ENCODE results near the gene ADAMTS6.

Gene ADAMTS6

DNA sequence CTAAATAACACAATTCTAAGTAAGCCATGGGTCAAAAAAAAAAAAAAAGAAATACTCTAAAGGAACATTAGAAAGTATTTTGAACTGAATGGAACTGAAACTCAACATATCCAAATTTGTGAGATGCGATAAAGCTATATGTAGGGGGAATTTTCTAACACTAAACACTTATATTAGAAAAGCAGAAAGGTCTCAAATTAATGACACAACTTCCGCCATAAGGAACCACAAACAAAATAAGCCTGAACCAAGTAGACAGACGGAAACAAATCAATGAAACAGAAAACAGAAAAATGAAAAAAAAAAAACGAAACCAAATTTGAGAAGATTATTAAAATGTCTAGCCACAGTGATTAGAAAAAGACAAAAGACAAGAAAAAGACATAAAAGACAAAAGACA lies 39.9 kb downstream of the ADAMTS6 start:
- no peak overlapping the region for H3K18ac ChIP-seq (ENCODE audit: low read length)
- no peak overlapping the region for H3K27ac ChIP-seq (replicated peaks; ENCODE audit: low read length)
- H2BK12ac ChIP-seq (ENCODE audit: low read length): no peak overlapping the region
- H3K4me3 ChIP-seq (ENCODE audit: low read length in 2 of 2): no peak overlapping the region
- no peak overlapping the region for H3K14ac ChIP-seq (ENCODE audit: low read length)
- H3K9ac ChIP-seq (ENCODE audit: low read depth, low read length, poor library complexity): no peak overlapping the region
- H3K4me2 ChIP-seq (ENCODE audit: insufficient read depth, low read length, poor library complexity, severe bottlenecking): no peak overlapping the region
- no peak overlapping the region for H2AFZ ChIP-seq (ENCODE audit: low read length)
- H3K23ac ChIP-seq (ENCODE audit: low read depth, low read length, poor library complexity): no peak overlapping the region
- no peak overlapping the region for H4K91ac ChIP-seq (ENCODE audit: low read depth, low read length, poor library complexity)
- no peaks in the 10 kb centered on the region for H3K27me3 ChIP-seq (ENCODE audit: control insufficient read depth in 3 of 3, insufficient read depth in 3 of 3, low read depth in 1 of 3, low read length in 3 of 3)
- no peaks in the 10 kb centered on the region for H3K36me3 ChIP-seq (replicated peaks in 1 of 2; ENCODE audit: control insufficient read depth in 2 of 2, insufficient read depth in 2 of 2, low read length in 2 of 2)
- DNase-seq (ENCODE audit: low spot score): no peak
- no peaks in the 10 kb centered on the region for H3K9me3 ChIP-seq (replicated peaks in 1 of 2; ENCODE audit: control insufficient read depth in 2 of 2, insufficient read depth in 1 of 2, low read depth in 1 of 2, low read length in 2 of 2)
- no peak overlapping the region for H2BK15ac ChIP-seq (ENCODE audit: low read length)
- H2AK5ac ChIP-seq (ENCODE audit: low read depth, low read length): no peak overlapping the region
- no peak overlapping the region for H4K8ac ChIP-seq (ENCODE audit: low read depth, low read length)
- no peaks in the 10 kb centered on the region for H3K4me1 ChIP-seq (ENCODE audit: control insufficient read depth in 2 of 2, insufficient read depth in 1 of 2, low read depth in 1 of 2, low read length in 2 of 2)
- WGBS, 2 donors (ENCODE audit: extremely low coverage in 2 of 2, insufficient read length in 2 of 2, insufficient replicate concordance in 1 of 2): no CpG with 5 or more reads among the region's 4 CpGs
- H2BK120ac ChIP-seq (ENCODE audit: low read depth, low read length): no peak overlapping the region
- no peak overlapping the region for H2BK5ac ChIP-seq (ENCODE audit: low read length)
- H3K4ac ChIP-seq (ENCODE audit: low read length): no peak overlapping the region
- H3K79me1 ChIP-seq (ENCODE audit: low read depth, low read length): no peaks in the 10 kb centered on the region

DNA sequence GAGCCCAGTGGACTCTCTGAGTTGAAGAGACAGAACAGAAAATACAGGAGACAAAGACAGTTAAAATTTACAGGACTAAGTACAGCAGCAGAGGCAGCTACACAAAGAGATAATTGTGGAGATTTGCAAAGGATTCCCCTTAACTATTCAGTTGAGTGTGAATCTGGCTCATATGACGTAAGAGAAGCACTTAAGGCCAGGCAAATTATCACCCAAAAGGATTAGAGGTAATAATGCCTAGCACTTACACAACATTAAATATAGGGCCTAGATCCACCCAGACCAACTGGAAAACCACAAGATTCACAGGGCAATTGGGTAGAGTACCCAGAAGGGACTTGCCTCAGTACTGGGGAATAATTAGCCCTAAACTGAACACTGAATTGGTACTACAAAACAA lies 41.3 kb downstream of the ADAMTS6 start:
- no peak overlapping the region for H3K14ac ChIP-seq (ENCODE audit: low read length)
- no CpG with 5 or more reads among the region's 1 CpG for WGBS, 2 donors (ENCODE audit: extremely low coverage in 2 of 2, insufficient read length in 2 of 2, insufficient replicate concordance in 1 of 2)
- H3K27ac ChIP-seq (replicated peaks; ENCODE audit: low read length): no peak overlapping the region
- H2AFZ ChIP-seq (ENCODE audit: low read length): no peak overlapping the region
- H2AK5ac ChIP-seq (ENCODE audit: low read depth, low read length): no peak overlapping the region
- H2BK120ac ChIP-seq (ENCODE audit: low read depth, low read length): no peak overlapping the region
- no peaks in the 10 kb centered on the region for H3K9me3 ChIP-seq (replicated peaks in 1 of 2; ENCODE audit: control insufficient read depth in 2 of 2, insufficient read depth in 1 of 2, low read depth in 1 of 2, low read length in 2 of 2)
- H2BK15ac ChIP-seq (ENCODE audit: low read length): no peak overlapping the region
- H2BK5ac ChIP-seq (ENCODE audit: low read length): no peak overlapping the region
- no peak overlapping the region for H3K9ac ChIP-seq (ENCODE audit: low read depth, low read length, poor library complexity)
- no peaks in the 10 kb centered on the region for H3K36me3 ChIP-seq (replicated peaks in 1 of 2; ENCODE audit: control insufficient read depth in 2 of 2, insufficient read depth in 2 of 2, low read length in 2 of 2)
- no peak for DNase-seq (ENCODE audit: low spot score)
- no peaks in the 10 kb centered on the region for H3K4me1 ChIP-seq (ENCODE audit: control insufficient read depth in 2 of 2, insufficient read depth in 1 of 2, low read depth in 1 of 2, low read length in 2 of 2)
- no peak overlapping the region for H4K91ac ChIP-seq (ENCODE audit: low read depth, low read length, poor library complexity)
- H2BK12ac ChIP-seq (ENCODE audit: low read length): no peak overlapping the region
- no peaks in the 10 kb centered on the region for H3K27me3 ChIP-seq (ENCODE audit: control insufficient read depth in 3 of 3, insufficient read depth in 3 of 3, low read depth in 1 of 3, low read length in 3 of 3)
- no peak overlapping the region for H3K4ac ChIP-seq (ENCODE audit: low read length)
- H3K79me1 ChIP-seq (ENCODE audit: low read depth, low read length): no peaks in the 10 kb centered on the region
- H4K8ac ChIP-seq (ENCODE audit: low read depth, low read length): no peak overlapping the region
- H3K18ac ChIP-seq (ENCODE audit: low read length): no peak overlapping the region
- H3K4me2 ChIP-seq (ENCODE audit: insufficient read depth, low read length, poor library complexity, severe bottlenecking): no peak overlapping the region
- no peak overlapping the region for H3K4me3 ChIP-seq (ENCODE audit: low read length in 2 of 2)
- no peak overlapping the region for H3K23ac ChIP-seq (ENCODE audit: low read depth, low read length, poor library complexity)

GRCh38 chr5:65434122-65434521 lies 47.6 kb downstream of the ADAMTS6 start:
- Histone ChIP-seq H2AFZ (ENCODE audit: low read length) (no peak overlapping the region), H3K4me3 (ENCODE audit: low read length in 2 of 2) (no peak overlapping the region), H2BK5ac (ENCODE audit: low read length) (no peak overlapping the region), H3K14ac (ENCODE audit: low read length) (no peak overlapping the region), H3K4ac (ENCODE audit: low read length) (no peak overlapping the region), H2BK12ac (ENCODE audit: low read length) (no peak overlapping the region), H4K8ac (ENCODE audit: low read depth, low read length) (no peak overlapping the region), H2BK120ac (ENCODE audit: low read depth, low read length) (no peak overlapping the region), H3K18ac (ENCODE audit: low read length) (no peak overlapping the region), H3K9ac (ENCODE audit: low read depth, low read length, poor library complexity) (no peak overlapping the region), H3K27ac (replicated peaks; ENCODE audit: low read length) (no peak overlapping the region), H2BK15ac (ENCODE audit: low read length) (no peak overlapping the region), H3K79me1 (ENCODE audit: low read depth, low read length) (no peaks in the 10 kb centered on the region), H3K36me3 (replicated peaks in 1 of 2; ENCODE audit: control insufficient read depth in 2 of 2, insufficient read depth in 2 of 2, low read length in 2 of 2) (peaks cover 0 to 2% of the 10 kb centered on the region in 2 donors), H3K4me1 (ENCODE audit: control insufficient read depth in 2 of 2, insufficient read depth in 1 of 2, low read depth in 1 of 2, low read length in 2 of 2) (peaks cover 0 to 5% of the 10 kb centered on the region in 2 donors), H3K4me2 (ENCODE audit: insufficient read depth, low read length, poor library complexity, severe bottlenecking) (no peak overlapping the region), H3K23ac (ENCODE audit: low read depth, low read length, poor library complexity) (no peak overlapping the region), H4K91ac (ENCODE audit: low read depth, low read length, poor library complexity) (no peak overlapping the region), H3K9me3 (replicated peaks in 1 of 2; ENCODE audit: control insufficient read depth in 2 of 2, insufficient read depth in 1 of 2, low read depth in 1 of 2, low read length in 2 of 2) (no peaks in the 10 kb centered on the region), H3K27me3 (ENCODE audit: control insufficient read depth in 3 of 3, insufficient read depth in 3 of 3, low read depth in 1 of 3, low read length in 3 of 3) (no peaks in the 10 kb centered on the region), H2AK5ac (ENCODE audit: low read depth, low read length) (no peak overlapping the region)
- WGBS, 2 donors (ENCODE audit: extremely low coverage in 2 of 2, insufficient read length in 2 of 2, insufficient replicate concordance in 1 of 2): no CpG with 5 or more reads among the region's 3 CpGs
- DNase-seq (ENCODE audit: low spot score): no peak

- H2BK15ac ChIP-seq (ENCODE audit: low read length): no peak overlapping the region
- no peak for DNase-seq (ENCODE audit: low spot score)
Observed at GRCh38 chr5:65426656-65427055, 55.1 kb downstream of the ADAMTS6 start.

More at GRCh38 chr5:65426656-65427055, 55.1 kb downstream of the ADAMTS6 start:
- H3K4me3 ChIP-seq (ENCODE audit: low read length in 2 of 2): no peak overlapping the region
- no peak overlapping the region for H4K91ac ChIP-seq (ENCODE audit: low read depth, low read length, poor library complexity)
- H2AK5ac ChIP-seq (ENCODE audit: low read depth, low read length): no peak overlapping the region
- peaks cover 0 to 2% of the 10 kb centered on the region in 2 donors for H3K36me3 ChIP-seq (replicated peaks in 1 of 2; ENCODE audit: control insufficient read depth in 2 of 2, insufficient read depth in 2 of 2, low read length in 2 of 2)
- H2AFZ ChIP-seq (ENCODE audit: low read length): no peak overlapping the region
- no peaks in the 10 kb centered on the region for H3K4me1 ChIP-seq (ENCODE audit: control insufficient read depth in 2 of 2, insufficient read depth in 1 of 2, low read depth in 1 of 2, low read length in 2 of 2)
- H3K4ac ChIP-seq (ENCODE audit: low read length): no peak overlapping the region
- H2BK5ac ChIP-seq (ENCODE audit: low read length): no peak overlapping the region
- H4K8ac ChIP-seq (ENCODE audit: low read depth, low read length): no peak overlapping the region
- H2BK12ac ChIP-seq (ENCODE audit: low read length): no peak overlapping the region
- no peak overlapping the region for H3K18ac ChIP-seq (ENCODE audit: low read length)
- no peak overlapping the region for H3K14ac ChIP-seq (ENCODE audit: low read length)
- H3K27ac ChIP-seq (replicated peaks; ENCODE audit: low read length): no peak overlapping the region
- H3K27me3 ChIP-seq (ENCODE audit: control insufficient read depth in 3 of 3, insufficient read depth in 3 of 3, low read depth in 1 of 3, low read length in 3 of 3): no peaks in the 10 kb centered on the region
- H3K79me1 ChIP-seq (ENCODE audit: low read depth, low read length): no peaks in the 10 kb centered on the region
- no peak overlapping the region for H3K4me2 ChIP-seq (ENCODE audit: insufficient read depth, low read length, poor library complexity, severe bottlenecking)
- no peak overlapping the region for H3K23ac ChIP-seq (ENCODE audit: low read depth, low read length, poor library complexity)
- no peak overlapping the region for H3K9ac ChIP-seq (ENCODE audit: low read depth, low read length, poor library complexity)
- H2BK120ac ChIP-seq (ENCODE audit: low read depth, low read length): no peak overlapping the region
- no peaks in the 10 kb centered on the region for H3K9me3 ChIP-seq (replicated peaks in 1 of 2; ENCODE audit: control insufficient read depth in 2 of 2, insufficient read depth in 1 of 2, low read depth in 1 of 2, low read length in 2 of 2)
